ENCODE results near the gene UBE2D2.
"Not testable (repeated sequence)": the region's sequence is repeated elsewhere in the genome, so short reads cannot be mapped to it uniquely, and the experiment has no call there.

DNA sequence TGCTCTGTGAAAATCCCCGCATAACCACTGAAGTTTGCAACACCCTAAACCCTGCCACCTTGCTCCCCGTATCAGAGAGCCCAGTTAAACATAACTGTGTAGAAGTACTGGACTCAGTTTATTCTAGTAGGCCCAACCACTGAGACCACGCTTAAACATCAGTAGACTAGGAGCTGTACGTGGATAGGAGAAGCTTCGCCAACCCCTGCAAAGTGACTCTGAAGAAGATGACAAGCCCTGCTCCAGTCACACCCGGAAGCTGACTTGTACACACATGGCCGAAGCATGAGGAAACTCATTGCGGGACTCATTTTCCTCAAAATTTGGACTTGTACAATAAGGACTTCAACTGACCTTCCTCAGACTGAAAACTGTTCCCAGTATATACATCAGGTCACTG, 32.4 kb upstream of the UBE2D2 start:
- TF ChIP-seq CTCF, POLR2A (IDR thresholded peaks at IDR 0.05): not testable (repeated sequence)
